ENCODE results near the gene ACAP3.

- TF ChIP-seq RFX5 (IDR thresholded peaks at IDR 0.05; ENCODE audit: low read depth, low read length) (no peak), POLR2A (IDR thresholded peaks at IDR 0.05; ENCODE audit: low read depth, low read length) (no peak; the same call in none of the 2 replicates), ATF3 (IDR thresholded peaks at IDR 0.05; ENCODE audit: borderline replicate concordance, extremely low read depth, low read depth, low read length) (no peak), ZBTB40 (IDR thresholded peaks at IDR 0.05; ENCODE audit: borderline replicate concordance) (no peak), FOS (IDR thresholded peaks at IDR 0.05; ENCODE audit: borderline replicate concordance, extremely low read depth, insufficient read length) (no peak), IKZF1 (conservative IDR thresholded peaks at IDR 0.05) (no peak), CTCF (IDR thresholded peaks at IDR 0.05 in 2 of 3, conservative IDR thresholded peaks at IDR 0.05 in 1 of 3; ENCODE audit: control insufficient read depth in 2 of 3, extremely low read depth in 1 of 3, insufficient read depth in 1 of 3, low read depth in 3 of 3, low read length in 3 of 3) (no peak), NKRF (conservative IDR thresholded peaks at IDR 0.05) (no peak), ZNF217 (IDR thresholded peaks at IDR 0.05) (no peak)
Observed at GRCh38 chr1:1318777-1319645, 11.3 kb upstream of the ACAP3 start.
